Left renal cortex interstitium (tissue), 4 donors: ENCODE measurements around the gene GUCY2C. TPM values are rescaled to one million over a fixed set of nuclear protein-coding genes. Genes with fewer than 3 reads are reported as not detected.

Experiments
- DNase-seq, 4 donors: peaks; one replicate each; pipeline ENCODE4 v3.0.0-alpha.2; 2013; ENCODE audit warnings: low read depth in 4 of 4, low spot score in 2 of 4, missing footprints in 1 of 4
- polyA plus RNA-seq, 4 donors: library from polyadenylated mRNA; unstranded; fragments of 120-200 nt; gene quantifications; one replicate each; pipeline ENCODE4 v1.2.1, GENCODE V29; 2013; ENCODE audit not compliant: insufficient read length in 4 of 4

GUCY2C gene
- polyA plus RNA-seq, 4 donors: 0.43 to 0.65 (median 0.54) TPM

DNA sequence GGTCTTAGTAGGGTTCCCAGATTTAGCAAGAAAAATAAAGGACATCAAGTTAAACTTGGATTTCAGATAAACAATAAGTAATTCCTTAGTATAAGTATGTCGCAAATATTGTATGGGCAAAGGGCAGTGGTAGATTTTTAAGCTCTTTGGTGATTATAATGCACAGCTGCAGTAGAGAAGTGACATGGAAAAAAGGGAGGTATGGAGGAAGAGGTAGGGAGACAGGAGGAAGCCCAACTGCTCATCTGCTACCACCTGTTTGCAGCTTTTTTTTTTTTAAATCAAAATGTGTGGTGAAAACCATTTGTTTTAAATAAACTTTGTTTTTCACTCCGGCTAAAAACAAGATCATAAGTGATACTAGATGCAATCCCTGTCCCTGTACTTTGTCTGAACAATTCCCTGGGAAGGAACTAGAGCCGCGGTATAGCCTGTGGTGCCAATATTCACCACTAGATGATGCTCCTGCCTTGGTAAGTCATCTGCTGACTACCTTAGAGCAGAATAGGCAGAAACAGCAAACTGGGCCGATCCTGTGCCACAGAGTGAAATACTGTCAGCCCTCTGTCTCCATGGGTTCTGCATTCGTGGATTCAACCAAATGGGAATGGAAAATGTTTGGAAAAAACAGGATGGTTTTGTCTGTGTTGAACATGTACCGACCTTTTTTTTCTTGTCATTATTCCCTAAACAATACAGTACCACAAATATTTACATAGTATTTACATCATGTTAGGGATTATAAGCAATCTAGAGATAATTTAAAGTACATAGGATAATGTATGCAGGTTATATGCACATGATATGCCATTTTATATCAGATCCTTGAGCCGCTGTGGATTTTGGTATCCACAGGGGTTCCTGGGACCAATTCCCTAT lies 66.3 kb downstream of the GUCY2C start:
- peak in 3 of 4 donors; percentile 48 to 74 (median 57) for DNase-seq

DNA sequence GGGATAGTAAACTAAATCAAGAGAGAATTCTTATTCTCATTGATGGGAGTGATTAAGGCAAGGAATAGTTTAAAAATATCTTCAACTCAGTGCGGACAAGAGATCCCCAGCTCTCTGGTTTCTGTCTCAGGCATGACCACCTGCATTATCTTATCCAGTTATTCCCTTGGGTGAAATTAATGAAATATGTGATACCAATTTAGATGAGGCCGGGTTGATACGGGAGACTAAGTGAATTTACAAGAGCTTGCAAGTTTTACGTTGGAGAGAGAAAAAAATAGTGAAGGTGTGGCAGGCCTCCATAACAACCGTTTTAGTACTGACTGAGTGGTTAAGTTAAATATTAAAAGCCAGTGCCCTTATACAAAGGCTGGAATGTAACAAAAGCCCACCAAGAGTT lies 67.6 kb downstream of the GUCY2C start:
- DNase-seq: no peak

DNA sequence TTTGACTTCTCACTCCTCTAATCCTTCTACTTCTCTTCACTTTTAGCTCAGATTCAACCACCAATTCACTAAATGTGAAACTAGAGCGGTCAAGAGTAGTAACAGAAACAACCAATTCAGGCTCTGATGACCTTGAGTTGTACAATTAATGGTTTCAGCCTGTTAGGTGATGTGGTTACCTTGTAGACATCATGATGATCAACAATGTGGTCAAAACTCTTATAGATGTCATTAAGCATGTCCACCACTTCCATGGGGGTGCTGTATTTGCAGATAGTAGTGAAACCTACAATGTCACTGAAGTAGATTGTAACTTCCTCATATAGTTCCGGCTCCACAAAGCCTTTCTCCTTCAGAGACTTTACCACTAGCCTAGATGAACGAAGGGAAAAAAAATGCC lies 74.6 kb downstream of the GUCY2C start:
- no peak for DNase-seq

DNA sequence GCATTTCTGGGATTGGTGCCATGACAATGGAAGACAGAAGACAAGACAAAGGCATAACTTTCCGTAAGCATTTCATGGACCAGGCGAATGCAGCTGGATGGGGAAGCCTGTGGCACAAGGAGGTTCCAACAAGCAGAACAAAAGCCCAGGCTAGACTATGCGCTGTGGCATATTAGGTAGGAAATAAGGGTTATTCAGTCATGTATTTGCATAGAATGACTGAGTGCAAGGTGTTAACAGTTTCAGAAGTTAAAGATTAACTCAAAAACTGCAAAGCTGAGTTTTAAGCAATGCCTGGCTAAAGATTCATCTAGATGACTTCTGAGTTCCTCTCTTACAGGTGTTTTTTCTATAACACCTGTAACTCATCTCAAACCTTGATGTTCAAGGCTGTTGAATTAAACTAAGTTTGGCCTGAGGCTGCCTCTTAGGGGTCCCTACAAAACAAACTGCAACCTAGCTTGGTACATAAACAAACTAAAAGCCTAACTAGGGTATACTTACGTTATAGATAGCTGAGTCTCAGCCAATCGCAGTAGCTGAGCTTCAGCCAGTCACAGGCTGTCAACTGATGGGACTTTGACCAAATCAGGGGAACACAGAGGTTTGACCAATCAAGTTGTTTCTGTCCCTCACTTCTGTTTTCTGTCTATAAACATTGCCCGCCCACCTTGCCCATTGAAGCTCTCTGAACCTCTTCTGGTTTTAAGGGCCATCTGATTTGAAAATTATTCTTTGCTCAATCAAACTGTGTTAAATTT lies 76.5 kb downstream of the GUCY2C start:
- DNase-seq: no peak

DNA sequence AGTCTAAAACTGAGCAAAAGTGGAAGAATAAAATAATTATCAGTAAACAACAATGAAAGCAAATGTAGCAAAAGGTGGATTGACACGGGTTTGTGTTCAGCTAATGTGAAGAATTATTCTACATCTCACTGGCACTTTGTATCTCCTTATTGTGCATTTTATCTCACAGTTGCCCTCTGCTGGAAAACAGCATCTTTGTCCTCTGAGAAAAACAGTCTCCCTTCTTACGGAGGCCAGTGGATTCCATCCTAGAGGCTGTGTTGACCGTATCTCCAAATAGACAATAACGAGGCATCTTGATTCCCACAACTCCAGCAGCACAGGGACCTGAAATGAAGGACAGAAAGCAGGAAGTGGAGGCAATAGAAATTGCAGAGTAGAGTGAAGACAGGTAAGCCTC lies 77.4 kb downstream of the GUCY2C start:
- no peak for DNase-seq

DNA sequence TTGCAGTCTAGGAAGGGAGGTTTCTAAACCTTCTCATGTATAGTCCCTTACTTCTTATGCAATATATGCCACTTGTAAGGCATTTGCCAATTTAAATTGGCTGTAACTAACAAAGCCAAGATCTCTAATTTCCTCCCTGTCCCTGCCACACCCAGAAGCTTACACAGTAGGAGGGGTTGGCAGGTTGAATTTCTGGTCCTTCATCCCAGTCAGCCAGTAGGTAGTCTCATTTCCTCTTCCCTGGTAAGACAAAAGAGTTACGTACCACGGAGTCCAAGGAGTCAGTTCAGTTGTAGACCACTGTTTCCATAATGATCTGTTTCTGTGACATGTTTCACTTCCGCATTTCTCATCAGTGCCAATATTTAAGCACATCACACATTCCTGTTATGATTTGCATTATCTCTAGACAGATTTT lies 81.7 kb downstream of the GUCY2C start:
- DNase-seq: no peak

DNA sequence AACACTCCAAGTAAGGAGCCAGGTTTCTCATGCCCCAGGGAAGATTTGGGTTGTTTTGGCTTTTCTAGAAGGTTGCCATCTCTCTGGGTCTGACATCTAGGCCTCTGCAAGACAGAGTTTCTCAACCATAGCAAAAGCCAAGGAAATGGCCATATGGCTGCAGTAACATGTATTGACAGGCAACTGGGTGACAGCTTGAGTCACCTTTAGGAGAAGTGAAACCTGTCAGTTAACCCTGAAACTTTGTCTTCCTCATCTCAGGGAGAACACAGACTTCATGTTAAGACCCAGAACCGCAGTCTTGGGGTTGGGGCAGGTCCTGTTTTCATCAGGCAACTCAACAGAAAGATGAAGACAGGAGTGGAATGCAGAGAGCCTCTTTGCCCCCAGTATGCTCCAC lies 82.7 kb downstream of the GUCY2C start:
- DNase-seq: no peak

DNA sequence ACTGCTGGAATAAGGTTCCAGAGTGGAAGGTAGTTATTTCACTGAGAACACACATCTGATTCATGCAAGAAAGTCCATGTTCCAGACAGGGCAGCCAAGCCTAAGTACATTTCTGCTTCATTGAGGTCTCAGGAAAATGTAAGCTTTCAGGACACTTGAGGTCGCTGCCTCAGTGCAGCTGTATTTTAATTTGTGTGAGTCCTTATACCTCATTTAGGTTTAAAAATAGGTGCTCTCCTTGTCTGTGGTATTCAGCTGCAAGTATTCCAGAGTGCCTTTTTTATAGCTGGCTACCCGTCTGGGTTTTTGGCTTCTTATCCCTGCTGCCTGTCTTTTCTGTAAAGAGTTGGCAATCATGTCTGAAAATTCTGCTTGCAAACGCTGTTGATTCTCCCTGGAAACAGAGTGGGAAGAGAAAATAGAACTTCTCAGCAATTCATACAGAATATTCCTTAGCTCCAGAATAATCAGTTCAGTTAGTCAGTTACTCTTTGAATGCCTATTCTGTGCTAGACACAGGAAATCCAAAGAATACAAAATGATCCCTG lies 83.4 kb downstream of the GUCY2C start:
- DNase-seq: no peak

DNA sequence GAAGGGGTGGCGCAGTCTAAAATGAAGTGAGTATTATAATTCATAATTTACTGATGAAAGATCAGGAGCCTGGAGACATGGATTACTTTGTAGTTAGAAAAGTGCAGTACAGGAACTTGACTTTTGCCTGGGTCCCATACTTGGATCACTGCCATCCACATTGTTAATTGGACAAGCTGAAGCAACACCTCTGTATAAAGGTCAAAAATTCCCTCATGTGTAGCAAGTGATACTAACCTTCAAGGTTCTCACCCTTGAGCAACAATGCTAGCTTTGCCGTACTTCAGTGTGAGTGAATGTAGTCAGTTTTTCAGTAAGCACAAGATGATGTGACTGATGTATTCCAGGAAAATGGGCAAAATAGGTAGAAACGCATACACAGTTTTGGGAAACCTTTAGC lies 84.1 kb downstream of the GUCY2C start:
- no peak for DNase-seq

DNA sequence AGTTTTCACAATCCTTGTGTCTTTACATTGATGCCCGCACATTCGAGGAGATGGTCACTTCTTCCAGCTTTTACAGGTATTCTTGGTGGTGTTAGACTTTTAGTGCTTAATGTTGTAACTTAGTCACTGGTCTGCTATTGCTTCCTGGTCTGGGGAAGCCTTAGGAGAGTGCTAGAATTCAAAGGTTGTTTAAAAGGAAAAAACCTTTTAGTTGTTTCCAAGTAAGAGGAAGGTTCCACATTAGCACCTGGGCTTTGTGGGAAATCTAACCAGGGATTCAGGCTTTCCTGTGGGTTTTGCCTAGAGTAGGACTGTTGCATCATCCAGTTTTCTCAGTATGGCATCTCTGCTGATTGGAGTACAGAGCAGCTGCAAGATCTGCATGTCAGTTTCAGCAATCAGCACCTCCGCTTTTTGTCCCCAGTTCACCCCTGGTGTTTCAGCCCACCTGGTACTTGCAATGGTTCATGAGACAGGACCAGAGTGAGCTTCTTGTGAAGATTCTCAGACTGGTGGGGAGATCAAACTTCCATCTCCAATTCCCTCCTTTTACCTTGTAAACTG lies 84.7 kb downstream of the GUCY2C start:
- DNase-seq: no peak

DNA sequence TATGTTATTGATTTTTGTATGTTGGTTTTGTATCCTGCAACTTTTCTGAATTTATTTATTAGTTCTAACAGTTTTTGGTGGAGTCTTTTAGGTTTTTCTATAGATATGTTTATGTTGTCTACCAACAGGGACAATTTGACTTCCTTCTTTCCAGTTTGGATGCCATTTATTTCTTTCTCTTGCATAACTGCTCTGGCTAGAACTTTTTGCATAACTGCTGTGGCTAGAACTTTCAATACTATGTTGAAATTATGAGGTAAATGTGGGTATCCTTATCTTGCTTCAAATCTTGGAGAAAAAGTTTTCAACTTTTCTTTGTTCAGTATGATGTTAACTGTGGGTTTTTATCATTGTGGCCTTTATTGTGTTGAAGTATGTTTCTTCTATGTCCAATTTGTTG lies 88.8 kb downstream of the GUCY2C start:
- no peak for DNase-seq

DNA sequence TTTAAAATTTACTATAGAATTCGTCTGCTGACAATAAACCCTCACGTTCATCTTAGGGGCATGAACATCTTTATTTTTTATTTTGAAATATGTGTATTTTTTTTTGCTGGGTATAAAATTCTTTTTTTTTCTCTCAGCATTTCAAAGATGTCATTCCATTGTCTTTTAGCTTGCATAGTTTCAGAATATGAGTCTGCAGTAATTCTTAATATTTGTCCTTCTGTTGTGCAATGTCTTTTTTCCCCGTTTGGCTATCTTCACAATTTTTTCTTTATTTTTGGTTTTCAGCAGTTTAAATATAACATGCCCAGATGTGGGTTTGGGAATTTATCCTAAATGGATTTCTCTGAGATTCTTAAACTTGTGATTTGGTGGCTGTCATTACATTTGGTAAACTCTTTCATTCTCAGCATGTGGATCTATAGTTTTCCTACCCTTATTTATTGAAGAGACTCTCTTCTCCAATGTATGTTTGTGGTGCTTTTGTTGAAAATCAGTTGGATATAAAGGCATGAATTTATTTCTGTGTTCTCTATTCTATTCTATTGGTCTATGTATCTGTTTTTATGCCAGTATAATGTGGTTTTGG lies 90.9 kb downstream of the GUCY2C start:
- DNase-seq: no peak

DNA sequence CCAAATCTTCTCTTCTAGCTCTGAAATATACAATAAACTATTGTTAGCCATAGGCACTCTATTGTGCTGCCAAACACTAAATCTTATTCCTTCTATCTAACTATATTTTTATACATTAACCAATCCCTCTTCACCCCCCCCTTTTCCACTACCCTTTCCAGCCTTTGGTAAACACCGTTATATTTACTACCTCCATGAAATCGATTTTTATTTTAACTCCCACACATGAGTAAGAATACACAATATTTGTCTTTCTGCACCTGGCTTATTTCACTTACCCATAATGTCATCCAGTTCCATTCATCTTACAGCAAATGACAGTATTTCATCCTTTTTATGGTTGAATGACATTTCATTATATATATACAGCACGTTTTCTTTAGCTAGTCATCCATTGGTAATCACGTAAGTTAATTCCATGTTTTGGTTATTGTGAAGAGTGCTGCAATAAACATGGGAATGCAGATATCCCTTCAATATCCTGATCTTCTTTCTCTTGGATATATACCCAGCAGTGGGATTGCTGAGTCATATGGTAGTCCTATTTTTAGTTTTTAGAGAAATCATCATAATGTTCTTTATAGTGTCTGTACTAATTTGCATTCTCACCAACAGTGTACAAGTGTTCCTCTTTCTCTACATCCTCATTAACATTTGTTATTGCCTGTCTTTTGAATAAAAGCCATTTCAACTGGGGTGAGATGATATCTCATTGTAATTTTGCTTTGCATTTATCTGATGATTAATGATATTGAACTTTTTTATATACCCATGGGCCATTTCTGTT lies 94.5 kb downstream of the GUCY2C start:
- no peak for DNase-seq

DNA sequence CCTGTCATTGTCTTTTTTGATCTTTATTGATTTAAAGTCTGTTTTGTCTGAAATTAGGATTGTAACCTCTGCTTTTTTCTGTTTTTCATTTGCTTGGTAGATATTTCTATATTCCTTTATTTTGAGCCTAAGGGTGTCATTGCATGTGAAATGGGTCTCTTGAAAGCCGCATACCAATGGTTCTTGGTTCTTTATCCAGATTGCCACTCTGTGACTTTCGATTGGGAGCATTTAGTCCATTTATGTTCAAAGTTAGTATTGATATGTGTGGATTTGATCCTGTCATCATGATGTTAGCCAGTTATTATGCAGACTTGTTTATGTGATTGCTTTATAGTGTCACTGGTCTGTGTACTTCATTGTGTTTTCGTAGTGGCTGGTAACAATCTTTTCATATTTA lies 98.9 kb downstream of the GUCY2C start:
- DNase-seq: no peak

DNA sequence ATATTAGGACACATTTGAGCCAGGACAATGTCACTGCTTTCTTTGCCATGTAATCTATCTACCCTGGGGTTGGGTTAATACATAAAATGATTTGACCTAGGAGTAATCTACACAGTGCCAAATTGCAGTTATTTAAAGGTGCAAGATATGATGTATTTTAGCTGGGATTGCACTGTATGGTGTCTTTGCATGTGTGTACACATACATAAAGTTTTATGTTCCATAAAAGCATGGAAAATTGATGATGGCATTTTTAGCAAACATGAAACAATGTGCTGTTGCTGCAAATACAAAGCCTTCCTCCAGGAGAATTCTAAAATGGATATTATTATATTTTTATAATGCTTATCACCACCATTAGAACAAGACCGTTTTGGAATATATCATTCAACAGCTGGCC lies 104.7 kb downstream of the GUCY2C start:
- DNase-seq: no peak

DNA sequence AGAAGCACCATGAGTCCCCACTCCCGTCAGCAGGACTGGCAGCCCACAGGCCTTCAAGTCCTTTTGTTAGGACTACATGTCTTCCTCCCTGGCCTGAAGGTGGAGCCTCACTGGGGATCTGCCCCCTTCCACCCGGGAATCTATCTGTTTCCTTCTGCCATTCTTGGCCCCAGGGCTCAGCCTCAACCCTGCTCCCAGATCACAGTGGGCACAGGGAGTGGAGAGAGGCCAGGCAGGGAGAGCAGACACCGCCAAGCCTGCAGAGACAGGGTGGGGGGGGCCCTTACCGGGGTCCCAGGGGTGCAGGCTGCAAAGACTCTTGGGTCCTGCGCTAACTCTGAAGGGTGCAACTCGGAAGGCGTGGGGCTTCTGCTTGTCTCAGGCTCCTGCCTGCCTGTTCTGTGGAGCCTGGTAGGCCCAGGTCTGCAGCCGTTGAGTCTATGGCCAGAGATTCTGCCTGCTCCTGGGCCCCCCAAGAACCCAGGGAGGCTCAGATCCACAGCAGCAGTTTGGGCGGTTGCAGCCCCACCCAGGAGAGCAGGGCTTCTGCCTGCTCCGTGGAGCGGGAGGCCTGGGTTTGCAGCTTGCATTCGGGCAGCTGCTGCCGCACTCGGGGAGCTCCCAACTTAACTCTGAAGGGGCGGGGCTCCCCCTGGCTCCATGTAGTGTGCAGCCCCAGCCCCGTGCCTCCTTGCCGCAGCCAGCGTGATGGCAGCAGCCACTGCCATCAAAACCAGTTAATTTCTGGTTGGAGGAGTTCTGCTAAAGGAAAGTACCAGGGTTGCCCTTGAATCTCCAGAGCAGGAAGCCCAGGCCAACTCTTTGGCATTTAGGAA lies 107.0 kb downstream of the GUCY2C start:
- no peak for DNase-seq

DNA sequence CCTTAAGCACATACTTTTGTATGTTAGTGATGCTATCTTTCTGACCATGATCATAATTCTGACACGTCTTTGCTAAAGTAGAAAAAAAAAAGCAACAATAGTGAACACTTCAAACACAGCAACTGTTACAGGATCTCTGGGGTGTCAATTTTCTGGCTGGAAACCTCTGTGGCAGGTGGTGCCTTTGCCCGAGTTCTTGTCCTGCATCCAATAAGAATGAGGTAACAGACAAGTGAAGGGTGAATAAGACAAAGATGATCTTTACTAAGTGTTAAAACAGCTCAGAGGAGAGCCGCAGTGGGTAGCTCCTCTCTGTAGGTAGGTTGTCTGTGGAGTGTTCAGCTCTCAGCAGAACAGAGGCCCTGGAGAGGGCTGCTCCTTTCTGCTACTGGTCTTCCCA lies 107.8 kb downstream of the GUCY2C start:
- no peak for DNase-seq

DNA sequence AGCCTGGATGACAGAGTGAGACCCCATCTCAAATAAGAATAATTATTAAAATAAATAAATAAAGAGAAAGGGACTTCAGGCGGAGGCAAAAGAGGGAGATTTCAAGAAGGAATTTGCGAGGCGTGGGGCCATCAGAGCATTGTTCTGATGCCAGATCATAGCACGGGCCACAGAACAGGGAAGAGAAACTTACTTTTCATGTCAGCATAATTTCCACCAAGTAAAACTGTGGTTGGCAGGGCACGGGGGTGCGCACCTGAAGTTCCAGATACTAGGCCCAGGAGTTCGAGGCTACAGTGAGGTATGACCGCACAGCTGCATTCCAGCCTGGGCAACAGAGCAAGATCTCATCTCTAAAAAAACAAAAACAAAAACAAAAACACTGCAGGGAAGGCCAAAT lies 117.8 kb downstream of the GUCY2C start:
- no peak for DNase-seq

DNA sequence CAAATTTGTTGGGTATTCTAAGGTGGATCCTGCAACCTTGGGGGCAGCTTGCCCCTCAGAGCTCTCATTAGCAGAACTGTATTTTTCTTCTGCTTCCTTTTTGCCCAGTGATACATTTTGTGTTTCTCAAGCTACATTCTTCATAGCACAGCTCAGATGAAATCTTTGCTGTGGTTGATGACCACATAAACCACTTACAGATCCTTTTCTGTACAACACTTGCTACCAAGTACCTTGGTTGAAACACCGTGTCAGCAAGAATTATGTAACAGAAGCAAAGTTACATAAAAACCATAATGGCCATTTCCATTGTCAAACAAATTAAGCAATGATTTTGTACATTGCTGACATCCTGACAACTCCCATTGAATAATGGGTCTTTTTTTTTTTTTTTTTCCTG lies 119.1 kb downstream of the GUCY2C start:
- no peak for DNase-seq
